Mesendoderm (in vitro differentiated cells): ENCODE data around the gene IQGAP2.

Source experiments
- DNase-seq: peaks from one replicate; pipeline ENCODE4 v3.0.0; 2013
- H2AK5ac ChIP-seq: 2 replicates; pipeline ENCODE4 v1.6.1; 2013; ENCODE audit warnings: low read length, inconsistent platforms
- H2BK120ac ChIP-seq: 2 replicates; pipeline ENCODE4 v1.6.1; 2013; ENCODE audit warnings: low read depth, mild to moderate bottlenecking, low read length, moderate library complexity, mixed read lengths
- H2BK15ac ChIP-seq: replicated peaks from 2 replicates; pipeline ENCODE4 v1.6.1; 2013; ENCODE audit warnings: low read depth, mild to moderate bottlenecking, moderate library complexity
- H2BK5ac ChIP-seq: 2 replicates; pipeline ENCODE4 v1.6.1; 2013; ENCODE audit warnings: low read length, inconsistent platforms
- H3K18ac ChIP-seq: 2 replicates; pipeline ENCODE4 v1.6.1; 2013; ENCODE audit warnings: mild to moderate bottlenecking, low read length, mixed read lengths
- H3K23ac ChIP-seq: one replicate; pipeline ENCODE4 v1.6.1; 2013; ENCODE audit warnings: low read length
- H3K27ac ChIP-seq: 2 replicates; pipeline ENCODE4 v1.5.1; 2013; ENCODE audit warnings: low read depth, mild to moderate bottlenecking, inconsistent platforms, low read length, moderate library complexity
- H3K27me3 ChIP-seq: 2 replicates; pipeline ENCODE4 v1.6.1; 2013; ENCODE audit warnings: low read length, control low read depth, mild to moderate bottlenecking, inconsistent platforms; ENCODE audit not compliant: insufficient read depth, poor library complexity
- H3K36me3 ChIP-seq: 2 replicates; pipeline ENCODE4 v1.6.1; 2013; ENCODE audit warnings: low read length, inconsistent platforms; ENCODE audit not compliant: control insufficient read depth, insufficient read depth
- H3K4ac ChIP-seq: one replicate; pipeline ENCODE4 v1.6.1; 2013; ENCODE audit warnings: low read depth, mild to moderate bottlenecking, low read length, moderate library complexity
- H3K4me1 ChIP-seq: 2 replicates; pipeline ENCODE4 v1.6.1; 2013; ENCODE audit warnings: low read depth, low read length, inconsistent platforms; ENCODE audit not compliant: control insufficient read depth
- H3K4me2 ChIP-seq: 2 replicates; pipeline ENCODE4 v1.6.1; 2013; ENCODE audit warnings: low read length
- H3K4me3 ChIP-seq: 2 replicates; pipeline ENCODE4 v1.5.1; 2013; ENCODE audit warnings: mild to moderate bottlenecking, low read length
- H3K56ac ChIP-seq: one replicate; pipeline ENCODE4 v1.6.1; 2013; ENCODE audit warnings: low read length
- H3K79me1 ChIP-seq: 2 replicates; pipeline ENCODE4 v1.6.1; 2013; ENCODE audit warnings: low read length, inconsistent platforms
- H3K79me2 ChIP-seq: 2 replicates; pipeline ENCODE4 v1.6.1; 2013; ENCODE audit warnings: mild to moderate bottlenecking, low read length; ENCODE audit not compliant: control insufficient read depth, insufficient read depth
- H3K9ac ChIP-seq: 2 replicates; pipeline ENCODE4 v1.6.1; 2013; ENCODE audit warnings: low read length, inconsistent platforms
- H4K5ac ChIP-seq: one replicate; pipeline ENCODE4 v1.6.1; 2013; ENCODE audit warnings: low read length
- H4K8ac ChIP-seq: one replicate; pipeline ENCODE4 v1.6.1; 2013; ENCODE audit warnings: low read depth, mild to moderate bottlenecking, control low read depth, low read length, moderate library complexity
- WGBS: extraction: QIAGEN DNeasy Blood & Tissue Kit; methylation state at CpG from one replicate; pipeline ENCODE4 v1.1.7; 2013; ENCODE audit warnings: low lambda C conversion rate, missing lambda C conversion rate; ENCODE audit not compliant: insufficient coverage; ENCODE audit errors: extremely low coverage; 5-methylcytosine and 5-hydroxymethylcytosine counted together

Gene IQGAP2

DNA sequence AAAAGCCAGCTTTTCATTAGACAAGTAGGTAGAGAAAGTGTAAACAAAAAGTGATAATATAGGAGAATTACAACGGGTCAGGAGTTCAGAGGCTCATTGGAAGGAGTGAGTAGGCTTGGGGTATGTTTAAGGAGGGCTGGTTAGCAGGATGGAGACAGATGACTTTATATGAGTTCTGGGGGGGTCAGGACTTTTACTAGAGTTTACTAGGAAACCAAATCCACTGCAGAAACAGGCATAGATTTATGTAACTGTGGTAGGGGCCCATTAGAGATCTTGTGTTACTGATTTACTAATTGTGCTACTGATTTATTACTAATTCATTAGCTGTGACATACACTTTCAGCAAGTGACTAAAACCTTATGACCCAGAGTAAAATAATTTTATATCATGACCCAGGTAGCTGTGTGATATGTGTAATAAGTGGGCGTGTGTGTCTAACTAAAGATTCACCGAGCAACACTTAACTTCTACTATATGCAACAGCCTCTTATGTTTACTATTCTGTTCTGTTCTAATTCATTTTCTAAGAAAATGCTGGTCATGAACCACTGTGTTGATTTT is 73.5 kb downstream of the IQGAP2 start:
- H3K4me1 ChIP-seq = peaks cover 7% of the 10 kb centered on the region
- DNase-seq = no peak
- no peak overlapping the region for H3K4me3 ChIP-seq
- no peaks in the 10 kb centered on the region for H3K36me3 ChIP-seq
- no CpG with 5 or more reads among the region's 3 CpGs for WGBS
- H4K5ac ChIP-seq = no peak overlapping the region
- H3K4ac ChIP-seq = no peak overlapping the region
- no peak overlapping the region for H3K56ac ChIP-seq
- H2BK5ac ChIP-seq = no peak overlapping the region
- H3K79me1 ChIP-seq = no peaks in the 10 kb centered on the region
- H2AK5ac ChIP-seq = no peak overlapping the region
- no peak overlapping the region for H3K4me2 ChIP-seq
- H3K18ac ChIP-seq = no peak overlapping the region
- H3K9ac ChIP-seq = no peak overlapping the region
- no peak overlapping the region for H3K27ac ChIP-seq
- H4K8ac ChIP-seq = no peak overlapping the region
- H2BK120ac ChIP-seq = no peak overlapping the region
- H2BK15ac ChIP-seq = no peak overlapping the region
- H3K23ac ChIP-seq = no peak overlapping the region
- H3K79me2 ChIP-seq = no peaks in the 10 kb centered on the region
- H3K27me3 ChIP-seq = no peaks in the 10 kb centered on the region

- no peaks in the 10 kb centered on the region for H3K36me3 ChIP-seq
- H3K56ac ChIP-seq = no peak overlapping the region
- no CpG with 5 or more reads among the region's 2 CpGs for WGBS
Observed at GRCh38 chr5:76477061-76477460, 74.0 kb downstream of the IQGAP2 start.

GRCh38 chr5:76477571-76477970 is 74.5 kb downstream of the IQGAP2 start:
- Histone ChIP-seq H3K36me3 (no peaks in the 10 kb centered on the region), H3K27ac (no peak overlapping the region), H2BK5ac (no peak overlapping the region), H3K4me3 (no peak overlapping the region), H2BK120ac (no peak overlapping the region), H4K8ac (no peak overlapping the region), H2AK5ac (no peak overlapping the region), H3K79me1 (no peaks in the 10 kb centered on the region), H3K4me2 (no peak overlapping the region), H3K9ac (no peak overlapping the region), H3K27me3 (no peaks in the 10 kb centered on the region), H3K18ac (no peak overlapping the region), H3K4ac (no peak overlapping the region), H3K4me1 (peaks cover 7% of the 10 kb centered on the region), H3K79me2 (no peaks in the 10 kb centered on the region), H3K23ac (no peak overlapping the region), H3K56ac (no peak overlapping the region), H2BK15ac (no peak overlapping the region), H4K5ac (no peak overlapping the region)
- no peak for DNase-seq

More at GRCh38 chr5:76477061-76477460, 74.0 kb downstream of the IQGAP2 start:
- Histone ChIP-seq H3K4me1 (peaks cover 7% of the 10 kb centered on the region), H4K5ac (no peak overlapping the region), H2BK120ac (no peak overlapping the region), H3K23ac (no peak overlapping the region), H3K79me2 (no peaks in the 10 kb centered on the region), H3K27me3 (no peaks in the 10 kb centered on the region), H3K79me1 (no peaks in the 10 kb centered on the region), H3K4me3 (no peak overlapping the region), H3K27ac (no peak overlapping the region), H3K4me2 (no peak overlapping the region), H2BK15ac (no peak overlapping the region), H2BK5ac (no peak overlapping the region), H4K8ac (no peak overlapping the region), H3K18ac (no peak overlapping the region), H3K4ac (no peak overlapping the region), H2AK5ac (no peak overlapping the region), H3K9ac (no peak overlapping the region)
- DNase-seq = no peak

GRCh38 chr5:76479281-76479680 is 76.2 kb downstream of the IQGAP2 start:
- Histone ChIP-seq H3K4ac (no peak overlapping the region), H3K4me3 (no peak overlapping the region), H4K8ac (no peak overlapping the region), H3K27me3 (no peaks in the 10 kb centered on the region), H3K18ac (no peak overlapping the region), H2BK120ac (no peak overlapping the region), H2AK5ac (no peak overlapping the region), H3K79me1 (no peaks in the 10 kb centered on the region), H2BK5ac (no peak overlapping the region), H2BK15ac (no peak overlapping the region), H3K79me2 (no peaks in the 10 kb centered on the region), H3K4me1 (peaks cover 7% of the 10 kb centered on the region), H3K4me2 (no peak overlapping the region), H3K36me3 (no peaks in the 10 kb centered on the region), H4K5ac (no peak overlapping the region), H3K9ac (no peak overlapping the region), H3K56ac (no peak overlapping the region), H3K27ac (no peak overlapping the region), H3K23ac (no peak overlapping the region)
- no peak for DNase-seq
- no CpG with 5 or more reads among the region's 4 CpGs for WGBS

- Histone ChIP-seq H2AK5ac (no peak overlapping the region), H3K36me3 (no peaks in the 10 kb centered on the region), H3K79me1 (no peaks in the 10 kb centered on the region), H2BK120ac (no peak overlapping the region), H3K4me2 (no peak overlapping the region), H2BK5ac (no peak overlapping the region), H3K79me2 (no peaks in the 10 kb centered on the region), H3K27ac (no peak overlapping the region), H3K23ac (no peak overlapping the region), H2BK15ac (no peak overlapping the region), H3K4me3 (no peak overlapping the region), H3K4ac (no peak overlapping the region), H3K9ac (no peak overlapping the region), H3K18ac (no peak overlapping the region), H4K5ac (no peak overlapping the region), H4K8ac (no peak overlapping the region), H3K4me1 (peaks cover 4% of the 10 kb centered on the region), H3K56ac (no peak overlapping the region), H3K27me3 (no peaks in the 10 kb centered on the region)
- WGBS = no CpG with 5 or more reads among the region's 4 CpGs
- no peak for DNase-seq
Observed at GRCh38 chr5:76479973-76480667, 77.0 kb downstream of the IQGAP2 start.

DNA sequence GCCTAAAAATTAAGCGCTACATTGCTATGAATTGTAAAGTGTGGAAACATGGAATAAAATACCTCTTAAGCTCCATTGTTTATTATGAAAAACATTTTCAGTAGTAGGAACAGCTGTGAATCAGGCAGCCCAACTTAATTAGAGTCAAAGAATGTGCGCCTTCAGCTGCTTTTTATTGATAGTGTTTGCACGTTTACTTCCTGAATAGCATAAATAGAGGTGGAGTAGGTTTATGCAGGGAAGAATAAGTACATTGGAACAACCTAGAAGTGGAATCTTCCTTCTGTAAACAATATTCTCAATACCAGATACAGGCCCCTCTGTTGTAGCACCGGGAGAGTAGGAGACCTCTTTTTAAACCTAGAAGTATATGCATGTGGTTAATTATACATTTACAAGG is 79.9 kb downstream of the IQGAP2 start:
- H3K4ac ChIP-seq = no peak overlapping the region
- H3K79me2 ChIP-seq = no peaks in the 10 kb centered on the region
- no peak overlapping the region for H3K9ac ChIP-seq
- H3K36me3 ChIP-seq = no peaks in the 10 kb centered on the region
- no peak overlapping the region for H4K5ac ChIP-seq
- H3K27ac ChIP-seq = no peak overlapping the region
- no peak overlapping the region for H2AK5ac ChIP-seq
- no peak overlapping the region for H3K4me3 ChIP-seq
- H3K23ac ChIP-seq = no peak overlapping the region
- H2BK15ac ChIP-seq = no peak overlapping the region
- no peak overlapping the region for H4K8ac ChIP-seq
- no peak for DNase-seq
- no peak overlapping the region for H3K56ac ChIP-seq
- H3K4me2 ChIP-seq = no peak overlapping the region
- no peak overlapping the region for H2BK120ac ChIP-seq
- WGBS = no CpG with 5 or more reads among the region's 4 CpGs
- no peaks in the 10 kb centered on the region for H3K79me1 ChIP-seq
- no peaks in the 10 kb centered on the region for H3K27me3 ChIP-seq
- peaks cover 3% of the 10 kb centered on the region for H3K4me1 ChIP-seq
- no peak overlapping the region for H3K18ac ChIP-seq
- H2BK5ac ChIP-seq = no peak overlapping the region
